NCI-H1105 treated with DMSO at 0.1 percent for 48 hours (cell line): ENCODE data around the gene SORCS1.

Experiments used
- DNase-seq: peaks from one replicate; lab custom pipeline; 2025; lab: John Stamatoyannopoulos, UW

The SORCS1 gene

GRCh38 chr10:106577756-106578155 lies 586.8 kb downstream of the SORCS1 start:
- DNase-seq, result no peak

- no peak for DNase-seq
These were observed 587.2 kb downstream of the SORCS1 start for GRCh38 chr10:106577266-106577665.

- no peak for DNase-seq
These were observed 588.0 kb downstream of the SORCS1 start for GRCh38 chr10:106576534-106576933.

GRCh38 chr10:106573106-106573505 lies 591.4 kb downstream of the SORCS1 start:
- DNase-seq, result no peak

GRCh38 chr10:106571192-106571946 lies 593.1 kb downstream of the SORCS1 start:
- DNase-seq, result peak; percentile 14

GRCh38 chr10:106570268-106570667 lies 594.2 kb downstream of the SORCS1 start:
- no peak for DNase-seq

GRCh38 chr10:106567629-106568028 lies 596.9 kb downstream of the SORCS1 start:
- no peak for DNase-seq

GRCh38 chr10:106566873-106567272 lies 597.6 kb downstream of the SORCS1 start:
- DNase-seq, result no peak

GRCh38 chr10:106565546-106565945 lies 599.0 kb downstream of the SORCS1 start:
- DNase-seq, result no peak

GRCh38 chr10:106563384-106563783 lies 601.1 kb downstream of the SORCS1 start:
- DNase-seq, result no peak

- DNase-seq, result no peak
These were observed 603.4 kb downstream of the SORCS1 start for GRCh38 chr10:106560925-106561640.

- no peak for DNase-seq
These were observed 605.1 kb downstream of the SORCS1 start for GRCh38 chr10:106559442-106559841.

GRCh38 chr10:106557951-106558733 lies 606.4 kb downstream of the SORCS1 start:
- no peak for DNase-seq

- no peak for DNase-seq
These were observed 607.5 kb downstream of the SORCS1 start for GRCh38 chr10:106557053-106557452.

GRCh38 chr10:106555599-106555998 lies 608.9 kb downstream of the SORCS1 start:
- no peak for DNase-seq

GRCh38 chr10:106551501-106552062 lies 612.9 kb downstream of the SORCS1 start:
- no peak for DNase-seq

GRCh38 chr10:106548832-106549231 lies 615.7 kb downstream of the SORCS1 start:
- DNase-seq, result no peak

GRCh38 chr10:106547047-106547635 lies 617.4 kb downstream of the SORCS1 start:
- no peak for DNase-seq

GRCh38 chr10:106542461-106542860 lies 622.0 kb downstream of the SORCS1 start:
- no peak for DNase-seq

GRCh38 chr10:106540645-106541044 lies 623.9 kb downstream of the SORCS1 start:
- no peak for DNase-seq

GRCh38 chr10:106537866-106538265 lies 626.6 kb downstream of the SORCS1 start:
- no peak for DNase-seq
